ENCODE data around the gene PPA1.
"Not testable (repeated sequence)": the region's sequence is repeated elsewhere in the genome, so short reads cannot be mapped to it uniquely, and the experiment has no call there.

The PPA1 gene

DNA sequence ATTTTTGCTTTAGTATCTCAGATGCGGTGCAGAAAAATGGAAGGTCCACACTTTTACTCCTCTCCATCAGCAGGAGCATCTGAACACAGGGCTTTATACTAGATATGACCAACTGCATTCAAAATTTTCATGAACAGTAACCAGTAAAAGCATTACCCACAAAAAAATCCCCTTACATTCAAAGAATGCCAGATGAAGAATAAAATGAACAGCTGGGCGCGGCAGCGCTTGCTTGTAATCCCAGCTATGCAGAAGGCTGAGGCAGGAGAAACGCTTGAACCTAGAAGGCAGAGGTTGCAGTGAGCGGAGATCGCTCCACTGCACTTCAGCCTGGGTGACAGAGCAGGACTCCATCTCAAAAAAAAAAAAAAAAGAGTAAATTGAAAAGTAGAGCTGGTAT is 66.0 kb downstream of the PPA1 start:
- H3K4me3 ChIP-seq (ENCODE audit: low read depth, low read length), result no peak overlapping the region
- TF ChIP-seq, protein P1, sequence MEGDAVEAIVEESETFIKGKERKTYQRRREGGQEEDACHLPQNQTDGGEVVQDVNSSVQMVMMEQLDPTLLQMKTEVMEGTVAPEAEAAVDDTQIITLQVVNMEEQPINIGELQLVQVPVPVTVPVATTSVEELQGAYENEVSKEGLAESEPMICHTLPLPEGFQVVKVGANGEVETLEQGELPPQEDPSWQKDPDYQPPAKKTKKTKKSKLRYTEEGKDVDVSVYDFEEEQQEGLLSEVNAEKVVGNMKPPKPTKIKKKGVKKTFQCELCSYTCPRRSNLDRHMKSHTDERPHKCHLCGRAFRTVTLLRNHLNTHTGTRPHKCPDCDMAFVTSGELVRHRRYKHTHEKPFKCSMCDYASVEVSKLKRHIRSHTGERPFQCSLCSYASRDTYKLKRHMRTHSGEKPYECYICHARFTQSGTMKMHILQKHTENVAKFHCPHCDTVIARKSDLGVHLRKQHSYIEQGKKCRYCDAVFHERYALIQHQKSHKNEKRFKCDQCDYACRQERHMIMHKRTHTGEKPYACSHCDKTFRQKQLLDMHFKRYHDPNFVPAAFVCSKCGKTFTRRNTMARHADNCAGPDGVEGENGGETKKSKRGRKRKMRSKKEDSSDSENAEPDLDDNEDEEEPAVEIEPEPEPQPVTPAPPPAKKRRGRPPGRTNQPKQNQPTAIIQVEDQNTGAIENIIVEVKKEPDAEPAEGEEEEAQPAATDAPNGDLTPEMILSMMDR (IDR thresholded peaks at IDR 0.05; ENCODE audit: control insufficient read depth, extremely low read depth, insufficient read depth), result no peak
- DNase-seq (ENCODE audit: low read depth), result no peak

DNA sequence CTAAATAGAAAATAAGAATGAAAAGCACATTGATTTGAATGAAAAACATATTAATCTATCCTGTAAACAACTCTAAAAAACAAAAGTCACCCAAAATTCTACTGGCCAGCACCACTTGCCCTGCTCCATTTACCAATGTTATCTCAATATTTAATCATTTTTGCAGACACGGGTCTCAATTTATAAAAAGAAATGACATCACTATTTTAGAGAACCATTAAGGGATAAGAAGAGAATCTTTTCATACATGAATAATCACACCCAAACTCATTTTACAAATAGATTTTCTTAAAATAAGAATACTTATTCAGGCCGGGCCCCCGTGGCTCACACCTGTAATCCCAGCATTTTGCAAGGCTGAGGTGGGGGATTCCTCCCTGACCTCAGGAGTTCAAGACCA is 66.8 kb downstream of the PPA1 start:
- H3K4me3 ChIP-seq (ENCODE audit: low read depth, low read length), result no peak overlapping the region
- DNase-seq (ENCODE audit: low read depth), result no peak
- TF ChIP-seq, protein P1 (IDR thresholded peaks at IDR 0.05; ENCODE audit: control insufficient read depth, extremely low read depth, insufficient read depth), result no peak

DNA sequence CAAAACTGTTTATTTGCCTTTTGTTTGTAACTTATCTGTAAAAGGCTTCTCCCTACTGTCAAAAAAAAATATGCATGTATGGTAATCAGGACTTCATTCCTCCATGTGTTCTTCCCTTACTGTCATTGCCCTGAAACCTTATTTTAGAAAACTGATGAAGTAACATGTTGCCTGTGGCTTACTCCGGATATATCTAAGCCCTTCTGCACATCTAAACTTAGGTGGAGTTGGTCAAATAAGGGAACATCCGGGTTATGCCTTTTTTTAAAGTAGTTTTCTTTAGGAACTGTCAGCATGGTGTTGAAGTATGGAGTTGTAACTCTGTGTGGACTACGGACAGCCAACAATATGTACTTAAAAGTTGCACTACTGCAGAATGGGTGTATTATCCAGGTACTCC is 69.1 kb downstream of the PPA1 start:
- H3K4me3 ChIP-seq (ENCODE audit: low read depth, low read length), result no peak overlapping the region
- TF ChIP-seq, protein P1 (IDR thresholded peaks at IDR 0.05; ENCODE audit: control insufficient read depth, extremely low read depth, insufficient read depth), result no peak
- DNase-seq (ENCODE audit: low read depth), result no peak

DNA sequence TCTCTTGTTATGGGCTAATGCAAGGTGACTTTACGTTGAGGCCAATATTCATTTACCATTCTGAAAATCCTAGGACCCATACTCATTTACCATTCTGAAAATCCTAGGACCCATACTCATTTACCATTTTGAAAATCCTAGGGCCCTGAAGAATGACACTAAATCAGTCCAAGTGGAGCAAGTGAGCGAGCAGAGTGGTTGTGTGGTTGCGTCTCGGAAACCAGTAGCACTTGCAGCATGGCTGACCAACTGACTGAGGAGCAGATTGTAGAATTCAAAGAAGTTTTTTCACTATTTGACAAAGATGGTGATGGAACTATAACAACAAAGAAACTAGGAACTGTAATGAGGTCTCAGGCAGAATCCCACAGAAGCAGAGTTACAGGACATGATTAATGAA is 69.8 kb downstream of the PPA1 start:
- TF ChIP-seq, protein P1 (IDR thresholded peaks at IDR 0.05; ENCODE audit: control insufficient read depth, extremely low read depth, insufficient read depth), result no peak
- no peak for DNase-seq (ENCODE audit: low read depth)
- H3K4me3 ChIP-seq (ENCODE audit: low read depth, low read length), result no peak overlapping the region

DNA sequence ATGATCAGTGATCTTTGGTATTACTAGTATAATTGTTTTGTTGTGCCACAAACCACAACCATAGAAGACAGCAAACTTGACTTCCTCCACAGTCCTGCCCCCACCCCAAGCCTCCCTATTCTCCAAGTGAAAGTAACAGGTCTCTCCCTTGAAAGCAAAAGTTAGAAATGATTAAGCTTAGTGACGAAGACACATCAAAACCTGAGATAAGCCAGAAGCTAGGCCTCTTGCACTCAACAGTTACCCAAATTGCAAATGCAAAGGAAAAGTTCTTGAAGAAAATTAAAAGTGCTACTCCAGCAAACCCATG is 70.4 kb downstream of the PPA1 start:
- no peak for DNase-seq (ENCODE audit: low read depth)
- H3K4me3 ChIP-seq (ENCODE audit: low read depth, low read length), result no peak overlapping the region
- TF ChIP-seq, protein P1 (IDR thresholded peaks at IDR 0.05; ENCODE audit: control insufficient read depth, extremely low read depth, insufficient read depth), result no peak

DNA sequence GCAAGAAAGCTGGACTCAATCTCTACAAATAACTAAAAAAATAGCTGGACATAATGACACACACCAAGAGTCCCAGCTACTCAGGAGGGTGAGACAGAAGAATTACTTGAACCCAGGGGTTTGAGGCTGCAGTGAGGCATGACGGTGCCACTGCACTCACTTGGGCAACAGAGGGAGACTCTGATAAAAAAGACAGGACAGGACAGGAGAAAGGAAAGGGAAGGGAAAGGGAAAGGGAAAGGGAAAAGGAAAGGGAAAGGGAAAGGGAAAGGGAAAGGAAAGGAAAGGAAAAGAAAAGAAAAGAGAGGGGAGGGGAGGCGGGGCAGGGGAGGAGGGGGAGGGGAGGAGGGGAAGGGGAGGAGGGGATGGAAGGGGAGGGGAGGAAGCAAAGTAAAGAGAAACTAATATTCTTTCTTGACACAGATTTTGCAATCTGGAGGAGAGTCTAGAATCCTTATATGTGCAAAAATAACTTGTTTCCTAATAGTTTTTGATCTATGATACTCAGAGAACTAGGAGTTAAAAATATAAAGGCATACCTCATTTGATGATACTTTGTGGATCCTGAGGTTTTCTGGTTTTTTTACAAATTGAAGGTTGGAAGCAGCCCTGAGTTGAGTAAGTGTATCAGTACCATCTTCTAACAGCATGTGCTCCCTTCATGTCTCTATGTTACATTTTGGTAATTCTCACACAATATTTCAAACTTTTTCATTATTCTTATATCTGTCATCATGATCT is 70.9 kb downstream of the PPA1 start:
- TF ChIP-seq, protein P1 (IDR thresholded peaks at IDR 0.05; ENCODE audit: control insufficient read depth, extremely low read depth, insufficient read depth), result no peak
- DNase-seq (ENCODE audit: low read depth), result no peak
- no peak overlapping the region for H3K4me3 ChIP-seq (ENCODE audit: low read depth, low read length)

DNA sequence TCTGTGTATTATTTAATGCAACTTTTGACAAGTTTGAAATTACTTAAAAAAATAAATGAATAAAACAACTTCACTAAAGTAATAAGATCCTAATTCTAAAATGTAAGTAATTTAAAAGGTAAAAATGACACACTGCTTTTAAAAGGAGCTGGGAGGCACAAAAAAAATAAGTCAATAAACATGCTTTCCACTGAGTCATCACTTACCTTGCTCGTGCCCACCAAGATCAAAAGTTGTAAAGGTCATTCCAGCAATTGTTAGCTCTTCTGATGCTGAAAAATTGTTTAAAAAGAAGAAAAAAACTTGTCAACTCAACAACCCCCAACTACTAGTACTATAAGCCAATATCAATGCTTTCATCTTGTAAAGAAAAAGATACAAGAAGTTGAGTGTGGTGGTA is 72.4 kb downstream of the PPA1 start:
- TF ChIP-seq, protein P1 (IDR thresholded peaks at IDR 0.05; ENCODE audit: control insufficient read depth, extremely low read depth, insufficient read depth), result no peak
- DNase-seq (ENCODE audit: low read depth), result no peak

DNA sequence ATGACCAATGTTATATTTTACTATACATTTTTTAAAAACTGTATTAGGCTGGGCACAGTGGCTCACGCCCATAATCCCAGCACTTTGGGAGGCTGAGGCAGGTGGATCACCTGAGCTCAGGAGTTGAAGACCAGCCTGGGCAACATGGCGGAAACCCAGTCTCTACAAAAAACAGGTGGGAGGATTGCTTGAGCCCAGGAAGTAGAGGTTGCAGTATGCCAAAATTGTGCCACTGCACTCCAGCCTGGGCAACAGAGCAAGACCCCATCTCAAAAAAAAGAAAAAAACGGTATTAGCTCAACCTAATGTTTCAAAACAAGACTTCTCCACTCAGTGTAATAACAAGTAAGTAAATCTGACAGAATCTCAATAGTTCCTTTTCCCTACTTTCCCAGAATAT is 73.9 kb downstream of the PPA1 start:
- DNase-seq (ENCODE audit: low read depth), result not testable (repeated sequence)

More for the DNA sequence above, 72.4 kb downstream of the PPA1 start:
- no peak overlapping the region for H3K4me3 ChIP-seq (ENCODE audit: low read depth, low read length)

More for the DNA sequence above, 73.9 kb downstream of the PPA1 start:
- not testable (repeated sequence) for H3K4me3 ChIP-seq (ENCODE audit: low read depth, low read length)
